CD8-positive, alpha-beta memory T cell (primary cell): ENCODE data around the gene GLCE. TPM values are rescaled to one million over a fixed set of nuclear protein-coding genes. Genes with fewer than 3 reads are reported as not detected.
"Not testable (repeated sequence)": the region's sequence is repeated elsewhere in the genome, so short reads cannot be mapped to it uniquely, and the experiment has no call there.

Experiments used
- CTCF ChIA-PET: fragments of 350-600 bp; sonication (Branson Sonifier 250); formaldehyde crosslinking; loops from one replicate; lab custom pipeline; 2021; ENCODE audit warnings: antibody characterized with exemption; lab: Charles Lee
- POLR2A ChIA-PET: fragments of 350-600 bp; sonication (Branson Sonifier 250); formaldehyde crosslinking; loops from one replicate; lab custom pipeline; 2021; ENCODE audit warnings: antibody characterized with exemption; lab: Charles Lee
- DNase-seq, 5 donors: peaks; one replicate each; pipeline versions ENCODE4 v3.0.0 to v3.0.0-alpha.2; 2020 to 2022; ENCODE audit warnings: mixed read lengths in 1 of 5
- H3K27ac ChIP-seq: one replicate; pipeline ENCODE4 v1.7.0; 2013; ENCODE audit warnings: low read depth, mild to moderate bottlenecking, low read length, moderate library complexity
- H3K27me3 ChIP-seq: 2 replicates; pipeline ENCODE4 v1.7.0; 2013; ENCODE audit warnings: low read length, mild to moderate bottlenecking; ENCODE audit not compliant: insufficient read depth, poor library complexity, severe bottlenecking
- H3K36me3 ChIP-seq: 2 replicates; pipeline ENCODE4 v1.7.0; 2013; ENCODE audit warnings: mild to moderate bottlenecking, low read length, moderate library complexity; ENCODE audit not compliant: insufficient read depth
- H3K4me1 ChIP-seq: 2 replicates; pipeline ENCODE4 v1.7.0; 2013; ENCODE audit warnings: mild to moderate bottlenecking, low read length, moderate library complexity; ENCODE audit not compliant: insufficient read depth
- H3K4me3 ChIP-seq: 2 replicates; pipeline ENCODE4 v1.7.0; 2013; ENCODE audit warnings: mild to moderate bottlenecking, low read length
- H3K9me3 ChIP-seq: 2 replicates; pipeline ENCODE4 v1.7.0; 2013; ENCODE audit warnings: mild to moderate bottlenecking, low read length
- H3K27ac Mint-ChIP-seq, 8 donors: one replicate each; pipeline ENCODE4 v1.8.0; 2020 to 2021; ENCODE audit warnings: mixed read lengths in 8 of 8, mild to moderate bottlenecking in 6 of 8, inconsistent platforms in 3 of 8, moderate library complexity in 3 of 8
- H3K27me3 Mint-ChIP-seq, 2 donors: one replicate each; pipeline ENCODE4 v1.8.0; 2020 to 2021; ENCODE audit warnings: mixed read lengths in 2 of 2, mild to moderate bottlenecking in 1 of 2, moderate library complexity in 1 of 2
- H3K36me3 Mint-ChIP-seq, 3 donors: one replicate each; pipeline ENCODE4 v1.8.0; 2020 to 2021; ENCODE audit warnings: mixed read lengths in 3 of 3, inconsistent platforms in 1 of 3, mild to moderate bottlenecking in 1 of 3
- H3K4me1 Mint-ChIP-seq, 3 donors: one replicate each; pipeline ENCODE4 v1.8.0; 2020 to 2021; ENCODE audit warnings: mixed read lengths in 3 of 3, inconsistent platforms in 1 of 3, mild to moderate bottlenecking in 1 of 3
- H3K4me3 Mint-ChIP-seq, 7 donors: one replicate each; pipeline ENCODE4 v1.8.0; 2020 to 2021; ENCODE audit warnings: mixed read lengths in 7 of 7, mild to moderate bottlenecking in 6 of 7, moderate library complexity in 4 of 7, inconsistent platforms in 2 of 7
- H3K9me3 Mint-ChIP-seq, 5 donors: one replicate each; pipeline ENCODE4 v1.8.0; 2020 to 2022; ENCODE audit warnings: mixed read lengths in 5 of 5, mild to moderate bottlenecking in 3 of 5, moderate library complexity in 2 of 5, inconsistent platforms in 1 of 5
- polyA plus RNA-seq: library from polyadenylated mRNA; unstranded; fragments of 300-500 nt; fragmentation: Illumina TruSeq; gene quantifications from one replicate; pipeline ENCODE4 v1.2.3, GENCODE V29; 2021
- total RNA-seq, 2 experiments: library from RNA; stranded (reverse); gene quantifications; one replicate each; pipeline ENCODE4 v1.2.3, GENCODE V29; 2021

GLCE gene
- total and polyA plus RNA-seq, 3 experiments from 2014 or later, result 5.4 to 8.4 (median 5.7) TPM

GRCh38 chr15:69161878-69162213 is 1.4 kb downstream of the GLCE start:
- Mint-ChIP-seq H3K4me1 (peaks cover 13 to 25% (median 16%) of the 10 kb centered on the region in 3 donors), H3K9me3 (no peaks in the 10 kb centered on the region), H3K4me3 (peak overlapping the region; percentile 92 to 99 (median 96)), H3K27ac (peak overlapping the region in 5 of 8 donors; percentile 81 to 93 (median 92)), H3K36me3 (peaks cover 0 to 12% (median 0%) of the 10 kb centered on the region in 3 donors), H3K27me3 (peaks cover 0 to 2% of the 10 kb centered on the region in 2 donors)
- Histone ChIP-seq H3K36me3 (no peaks in the 10 kb centered on the region), H3K27ac (no peak overlapping the region), H3K9me3 (no peaks in the 10 kb centered on the region), H3K4me3 (peak overlapping the region; percentile 89), H3K4me1 (peaks cover 5% of the 10 kb centered on the region), H3K27me3 (no peaks in the 10 kb centered on the region)
- CTCF ChIA-PET, result interaction anchor here (0.8 to 1.4 kb wide), 2 partner anchors 10 to 455 kb away, joined by 3 to 5 read pairs; no protein-coding TSS in a partner anchor
- POLR2A ChIA-PET, result interaction anchor here (2.0 kb wide), 1 partner anchor 291 kb away, joined by 13 read pairs; the partner anchor contains the start of gene RPLP1
- no peak for DNase-seq

GRCh38 chr15:69163141-69163669 is 2.8 kb downstream of the GLCE start:
- H3K4me1 ChIP-seq, result peaks cover 5% of the 10 kb centered on the region
- ChIA-PET POLR2A (no interaction called here), CTCF (no interaction called here)
- Mint-ChIP-seq H3K36me3 (peaks cover 0 to 12% (median 0%) of the 10 kb centered on the region in 3 donors), H3K9me3 (no peaks in the 10 kb centered on the region), H3K4me1 (peaks cover 13 to 25% (median 16%) of the 10 kb centered on the region in 3 donors), H3K27me3 (peaks cover 0 to 2% of the 10 kb centered on the region in 2 donors), H3K4me3 (peak overlapping the region in 1 of 7 donors; percentile 32), H3K27ac (no peak overlapping the region)
- H3K36me3 ChIP-seq, result no peaks in the 10 kb centered on the region
- no peaks in the 10 kb centered on the region for H3K9me3 ChIP-seq
- H3K4me3 ChIP-seq, result no peak overlapping the region
- H3K27me3 ChIP-seq, result no peaks in the 10 kb centered on the region
- DNase-seq, result no peak
- H3K27ac ChIP-seq, result no peak overlapping the region

- POLR2A ChIA-PET, result interaction anchor here (0.5 kb wide), 1 partner anchor 624 kb away, joined by 3 read pairs; no protein-coding TSS in a partner anchor
- Histone ChIP-seq H3K27ac (no peak overlapping the region), H3K9me3 (no peaks in the 10 kb centered on the region), H3K4me3 (no peak overlapping the region), H3K36me3 (no peaks in the 10 kb centered on the region), H3K4me1 (peaks cover 5% of the 10 kb centered on the region), H3K27me3 (no peaks in the 10 kb centered on the region)
- CTCF ChIA-PET, result no interaction called here
- Mint-ChIP-seq H3K4me3 (no peak overlapping the region), H3K4me1 (peaks cover 7 to 17% (median 12%) of the 10 kb centered on the region in 3 donors), H3K36me3 (peaks cover 0 to 9% (median 0%) of the 10 kb centered on the region in 3 donors), H3K27ac (peak overlapping the region in 2 of 8 donors; percentile 17 to 47), H3K9me3 (no peaks in the 10 kb centered on the region), H3K27me3 (peaks cover 0 to 1% of the 10 kb centered on the region in 2 donors)
- no peak for DNase-seq
Observed at GRCh38 chr15:69164807-69165636, 4.6 kb downstream of the GLCE start.

- no peaks in the 10 kb centered on the region for H3K9me3 Mint-ChIP-seq
- peaks cover 6 to 16% (median 12%) of the 10 kb centered on the region in 3 donors for H3K4me1 Mint-ChIP-seq
- Histone ChIP-seq H3K4me1 (peaks cover 5% of the 10 kb centered on the region), H3K4me3 (no peak overlapping the region), H3K9me3 (no peaks in the 10 kb centered on the region), H3K27me3 (no peaks in the 10 kb centered on the region), H3K36me3 (no peaks in the 10 kb centered on the region), H3K27ac (no peak overlapping the region)
- DNase-seq, result no peak
- ChIA-PET CTCF (no interaction called here), POLR2A (interaction anchor here (0.5 kb wide), 1 partner anchor 624 kb away, joined by 3 read pairs; no protein-coding TSS in a partner anchor)
- H3K4me3 Mint-ChIP-seq, result no peak overlapping the region
- H3K36me3 Mint-ChIP-seq, result peaks cover 0 to 7% (median 0%) of the 10 kb centered on the region in 3 donors
- H3K27me3 Mint-ChIP-seq, result no peaks in the 10 kb centered on the region
- no peak overlapping the region for H3K27ac Mint-ChIP-seq
Observed at GRCh38 chr15:69165637-69166025, 5.2 kb downstream of the GLCE start.

- H3K9me3 Mint-ChIP-seq, result no peaks in the 10 kb centered on the region
- no peak overlapping the region for H3K4me3 ChIP-seq
- H3K9me3 ChIP-seq, result no peaks in the 10 kb centered on the region
- CTCF ChIA-PET, result no interaction called here
- no peaks in the 10 kb centered on the region for H3K4me1 ChIP-seq
- no peak overlapping the region for H3K27ac Mint-ChIP-seq
- no peaks in the 10 kb centered on the region for H3K27me3 Mint-ChIP-seq
- DNase-seq, result no peak
- no peaks in the 10 kb centered on the region for H3K27me3 ChIP-seq
- H3K36me3 Mint-ChIP-seq, result no peaks in the 10 kb centered on the region
- no peak overlapping the region for H3K27ac ChIP-seq
- peak overlapping the region in 1 of 7 donors; percentile 56 for H3K4me3 Mint-ChIP-seq
- POLR2A ChIA-PET, result no interaction called here
- H3K4me1 Mint-ChIP-seq, result peaks cover 0 to 8% (median 2%) of the 10 kb centered on the region in 3 donors
- no peaks in the 10 kb centered on the region for H3K36me3 ChIP-seq
Observed at GRCh38 chr15:69167218-69167846, 6.9 kb downstream of the GLCE start.

- H3K27me3 ChIP-seq, H3K9me3 Mint-ChIP-seq, H3K4me1 Mint-ChIP-seq, H3K4me1 ChIP-seq, H3K4me3 Mint-ChIP-seq, CTCF ChIA-PET, H3K36me3 Mint-ChIP-seq, H3K27ac ChIP-seq, H3K27ac Mint-ChIP-seq, POLR2A ChIA-PET, H3K27me3 Mint-ChIP-seq, H3K4me3 ChIP-seq, DNase-seq, H3K36me3 ChIP-seq, H3K9me3 ChIP-seq: not testable (repeated sequence)
Observed at GRCh38 chr15:69168361-69168760, 7.9 kb downstream of the GLCE start.

- H3K36me3 Mint-ChIP-seq, H3K4me3 Mint-ChIP-seq, H3K27me3 ChIP-seq, H3K27ac Mint-ChIP-seq, CTCF ChIA-PET, H3K4me3 ChIP-seq, H3K4me1 ChIP-seq, H3K4me1 Mint-ChIP-seq, H3K9me3 ChIP-seq, H3K9me3 Mint-ChIP-seq, DNase-seq, H3K36me3 ChIP-seq, H3K27ac ChIP-seq, H3K27me3 Mint-ChIP-seq, POLR2A ChIA-PET: not testable (repeated sequence)
Observed at GRCh38 chr15:69169540-69169939, 9.1 kb downstream of the GLCE start.

GRCh38 chr15:69170597-69170996 is 10.2 kb downstream of the GLCE start:
- Mint-ChIP-seq H3K36me3 (no peaks in the 10 kb centered on the region), H3K4me1 (peaks cover 0 to 3% (median 1%) of the 10 kb centered on the region in 3 donors), H3K27me3 (no peaks in the 10 kb centered on the region), H3K27ac (no peak overlapping the region), H3K9me3 (no peaks in the 10 kb centered on the region), H3K4me3 (no peak overlapping the region)
- no peaks in the 10 kb centered on the region for H3K4me1 ChIP-seq
- no peak overlapping the region for H3K4me3 ChIP-seq
- no peak for DNase-seq
- POLR2A ChIA-PET, result no interaction called here
- no peaks in the 10 kb centered on the region for H3K36me3 ChIP-seq
- H3K9me3 ChIP-seq, result no peaks in the 10 kb centered on the region
- H3K27me3 ChIP-seq, result no peaks in the 10 kb centered on the region
- CTCF ChIA-PET, result no interaction called here
- H3K27ac ChIP-seq, result no peak overlapping the region
